Fibroblast of lung (primary cell): Measurements from ENCODE around the gene C16orf87. TPM values are rescaled to one million over a fixed set of nuclear protein-coding genes. Genes with fewer than 3 reads are reported as not detected.

ENCODE experiments used
- DNase-seq, 2 donors: peaks; one replicate each; pipeline versions ENCODE4 v3.0.0 to v3.0.0-alpha.2; 2010; ENCODE audit warnings: low read depth in 2 of 2
- H2AFZ ChIP-seq: 2 replicates; pipeline ENCODE4 v1.5.1; 2012; ENCODE audit warnings: low read length, control low read depth, inconsistent platforms
- H3K27ac ChIP-seq: 2 replicates; pipeline ENCODE4 v1.5.1; 2011; ENCODE audit warnings: low read length, control low read depth; ENCODE audit not compliant: insufficient read depth
- H3K27me3 ChIP-seq: 2 replicates; pipeline ENCODE4 v1.5.1; 2011; ENCODE audit warnings: mild to moderate bottlenecking, low read length; ENCODE audit not compliant: control insufficient read depth, insufficient read depth
- H3K36me3 ChIP-seq: 2 replicates; pipeline ENCODE4 v1.5.1; 2011; ENCODE audit warnings: low read length; ENCODE audit not compliant: control insufficient read depth, insufficient read depth
- H3K4me1 ChIP-seq: 2 replicates; pipeline ENCODE4 v1.5.1; 2011; ENCODE audit warnings: low read length; ENCODE audit not compliant: control insufficient read depth, insufficient read depth; ENCODE audit errors: extremely low read depth
- H3K4me2 ChIP-seq: 2 replicates; pipeline ENCODE4 v1.5.1; 2011; ENCODE audit warnings: low read length, control low read depth; ENCODE audit not compliant: insufficient read depth; ENCODE audit errors: extremely low read depth
- H3K4me3 ChIP-seq, 4 experiments: fragments of 200-600 bp in 1 of 4; sonication (generic) in 1 of 4; replicated peaks in 1 of 4; 2 replicates each; pipeline ENCODE4 v1.5.1; 2011 to 2016; ENCODE audit warnings: low read length in 4 of 4, low read depth in 3 of 4, mild to moderate bottlenecking in 3 of 4, control low read depth in 2 of 4, inconsistent platforms in 1 of 4, mixed read lengths in 1 of 4; ENCODE audit not compliant: insufficient read depth in 1 of 4; ENCODE audit errors: control extremely low read depth in 1 of 4
- H3K79me2 ChIP-seq: 2 replicates; pipeline ENCODE4 v1.5.1; 2012; ENCODE audit warnings: mild to moderate bottlenecking, low read length, inconsistent platforms; ENCODE audit not compliant: control insufficient read depth, insufficient read depth
- H3K9ac ChIP-seq: 2 replicates; pipeline ENCODE4 v1.5.1; 2011; ENCODE audit warnings: mild to moderate bottlenecking, low read length, control low read depth; ENCODE audit not compliant: insufficient read depth
- H3K9me3 ChIP-seq: 2 replicates; pipeline ENCODE4 v1.5.1; 2012; ENCODE audit warnings: low read depth, low read length; ENCODE audit not compliant: control insufficient read depth, insufficient read depth
- H4K20me1 ChIP-seq: 2 replicates; pipeline ENCODE4 v1.5.1; 2011; ENCODE audit warnings: low read length; ENCODE audit not compliant: control insufficient read depth, insufficient read depth; ENCODE audit errors: extremely low read depth
- EZH2 ChIP-seq: IDR thresholded peaks from 2 replicates; pipeline ENCODE4 v1.5.1; 2012; ENCODE audit warnings: low read length, control low read depth, mild to moderate bottlenecking; ENCODE audit errors: missing control alignments
- polyA plus RNA-seq, 2 donors: library from polyadenylated mRNA; depleted of rRNA in 1 of 2; stranded (reverse) in 1 of 2; unstranded in 1 of 2; fragments of >200 nt; gene quantifications; 2 replicates each; pipeline ENCODE4 v1.2.1, GENCODE V29; 2011 to 2012; ENCODE audit warnings: missing spikeins in 1 of 2
- total RNA-seq: library from RNA; depleted of rRNA; stranded (reverse); fragments of >200 nt; gene quantifications from 2 replicates; pipeline ENCODE4 v1.2.1, GENCODE V29; 2014
- TF ChIP-seq, protein P1 (sequence below), 2 donors: IDR thresholded peaks in 1 of 2; conservative IDR thresholded peaks in 1 of 2; 1 replicate in 1 of 2; 2 replicates in 1 of 2; pipeline ENCODE4 v1.5.1; 2011 to 2012; ENCODE audit warnings: low read length in 2 of 2, control low read depth in 1 of 2, inconsistent platforms in 1 of 2, low read depth in 1 of 2, mild to moderate bottlenecking in 1 of 2

C16orf87 gene
- total and polyA plus RNA-seq, 2 donors (not counting 1 experiment from before 2014, with no cell fraction given), result 11.6 to 12.1 TPM

DNA sequence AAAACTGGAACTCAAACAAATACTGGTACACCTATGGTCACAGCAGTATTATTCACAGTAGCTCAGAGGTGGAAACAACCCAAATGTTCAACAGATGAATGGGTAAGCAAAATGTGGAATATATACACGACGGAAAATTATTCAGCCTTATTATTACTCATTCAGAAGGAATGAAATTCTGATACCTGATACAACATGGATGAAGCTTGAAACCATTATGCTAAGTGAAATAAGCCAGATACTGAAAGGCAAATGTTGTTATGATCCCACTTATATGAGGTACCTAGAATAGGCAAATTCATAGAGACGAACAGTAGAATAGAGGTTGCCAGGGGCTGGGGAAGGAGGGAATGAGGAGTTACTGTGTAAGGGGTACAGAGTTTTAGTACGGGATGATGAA is 55.8 kb downstream of the C16orf87 start:
- Histone ChIP-seq H2AFZ (no peak overlapping the region), H3K4me2 (no peak overlapping the region), H4K20me1 (no peaks in the 10 kb centered on the region), H3K9ac (no peak overlapping the region), H3K9me3 (no peaks in the 10 kb centered on the region), H3K27me3 (no peaks in the 10 kb centered on the region), H3K79me2 (no peaks in the 10 kb centered on the region), H3K4me1 (no peaks in the 10 kb centered on the region), H3K36me3 (no peaks in the 10 kb centered on the region), H3K4me3 (no peak overlapping the region), H3K27ac (no peak overlapping the region)
- no peak for TF ChIP-seq EZH2
- TF ChIP-seq, protein P1, sequence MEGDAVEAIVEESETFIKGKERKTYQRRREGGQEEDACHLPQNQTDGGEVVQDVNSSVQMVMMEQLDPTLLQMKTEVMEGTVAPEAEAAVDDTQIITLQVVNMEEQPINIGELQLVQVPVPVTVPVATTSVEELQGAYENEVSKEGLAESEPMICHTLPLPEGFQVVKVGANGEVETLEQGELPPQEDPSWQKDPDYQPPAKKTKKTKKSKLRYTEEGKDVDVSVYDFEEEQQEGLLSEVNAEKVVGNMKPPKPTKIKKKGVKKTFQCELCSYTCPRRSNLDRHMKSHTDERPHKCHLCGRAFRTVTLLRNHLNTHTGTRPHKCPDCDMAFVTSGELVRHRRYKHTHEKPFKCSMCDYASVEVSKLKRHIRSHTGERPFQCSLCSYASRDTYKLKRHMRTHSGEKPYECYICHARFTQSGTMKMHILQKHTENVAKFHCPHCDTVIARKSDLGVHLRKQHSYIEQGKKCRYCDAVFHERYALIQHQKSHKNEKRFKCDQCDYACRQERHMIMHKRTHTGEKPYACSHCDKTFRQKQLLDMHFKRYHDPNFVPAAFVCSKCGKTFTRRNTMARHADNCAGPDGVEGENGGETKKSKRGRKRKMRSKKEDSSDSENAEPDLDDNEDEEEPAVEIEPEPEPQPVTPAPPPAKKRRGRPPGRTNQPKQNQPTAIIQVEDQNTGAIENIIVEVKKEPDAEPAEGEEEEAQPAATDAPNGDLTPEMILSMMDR (conservative IDR thresholded peaks at IDR 0.05 in 1 of 2, IDR thresholded peaks at IDR 0.05 in 1 of 2; ENCODE audit: low read depth in 1 of 2, low read length in 2 of 2), result no peak
- DNase-seq, result peak in 1 of 2 donors; percentile 16

DNA sequence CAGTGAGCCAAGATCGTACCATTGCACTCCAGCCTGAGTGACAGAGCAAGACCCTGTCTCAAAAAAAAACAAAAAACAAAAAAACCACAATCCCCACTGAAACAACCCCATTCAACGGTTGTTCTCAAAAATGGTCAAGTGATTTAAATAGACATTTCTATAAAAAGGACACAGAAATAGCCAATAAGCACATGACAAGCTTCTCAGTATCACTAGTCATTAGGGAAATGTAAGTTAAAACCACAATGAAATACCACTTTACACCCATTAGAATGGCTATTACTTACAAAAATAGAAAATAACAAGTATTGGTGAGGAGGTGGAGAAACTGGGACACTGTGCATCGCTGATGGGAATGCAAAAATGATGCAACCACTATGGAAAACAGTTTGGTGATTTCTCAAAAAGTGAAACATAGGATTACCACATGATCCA is 56.2 kb downstream of the C16orf87 start:
- no peak overlapping the region for H2AFZ ChIP-seq
- no peaks in the 10 kb centered on the region for H4K20me1 ChIP-seq
- no peak overlapping the region for H3K27ac ChIP-seq
- H3K4me3 ChIP-seq, result no peak overlapping the region
- H3K27me3 ChIP-seq, result no peaks in the 10 kb centered on the region
- H3K9me3 ChIP-seq, result no peaks in the 10 kb centered on the region
- H3K4me2 ChIP-seq, result no peak overlapping the region
- TF ChIP-seq, protein P1 (conservative IDR thresholded peaks at IDR 0.05 in 1 of 2, IDR thresholded peaks at IDR 0.05 in 1 of 2; ENCODE audit: low read depth in 1 of 2, low read length in 2 of 2), result no peak
- TF ChIP-seq EZH2, result no peak
- H3K36me3 ChIP-seq, result no peaks in the 10 kb centered on the region
- H3K4me1 ChIP-seq, result no peaks in the 10 kb centered on the region
- no peak overlapping the region for H3K9ac ChIP-seq
- DNase-seq, result no peak
- H3K79me2 ChIP-seq, result no peaks in the 10 kb centered on the region

DNA sequence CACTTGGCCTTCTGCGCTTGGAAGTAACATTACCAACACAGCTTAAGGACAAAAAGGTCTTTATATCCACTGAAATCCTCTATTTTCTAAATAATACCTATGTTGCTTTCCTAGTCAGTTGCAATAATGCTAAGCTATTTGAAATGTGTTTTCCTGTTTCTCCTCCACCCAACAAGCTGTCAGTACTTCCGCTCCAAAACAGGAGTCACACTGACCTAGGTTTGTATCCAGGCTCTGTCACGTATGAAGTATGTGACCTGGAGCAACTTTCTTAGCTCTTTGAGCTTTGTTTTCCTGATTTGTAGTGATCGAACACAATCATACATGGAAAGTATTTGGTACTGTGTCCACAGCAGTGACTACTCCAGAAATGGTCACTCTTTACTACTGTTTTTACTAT is 58.5 kb downstream of the C16orf87 start:
- no peaks in the 10 kb centered on the region for H3K4me1 ChIP-seq
- no peak overlapping the region for H3K4me3 ChIP-seq
- no peaks in the 10 kb centered on the region for H3K79me2 ChIP-seq
- no peaks in the 10 kb centered on the region for H4K20me1 ChIP-seq
- no peaks in the 10 kb centered on the region for H3K9me3 ChIP-seq
- H3K27ac ChIP-seq, result no peak overlapping the region
- H3K36me3 ChIP-seq, result no peaks in the 10 kb centered on the region
- H3K9ac ChIP-seq, result no peak overlapping the region
- no peak for DNase-seq
- H3K4me2 ChIP-seq, result no peak overlapping the region
- no peak overlapping the region for H2AFZ ChIP-seq
- TF ChIP-seq EZH2, result no peak
- TF ChIP-seq, protein P1 (conservative IDR thresholded peaks at IDR 0.05 in 1 of 2, IDR thresholded peaks at IDR 0.05 in 1 of 2; ENCODE audit: low read depth in 1 of 2, low read length in 2 of 2), result no peak
- H3K27me3 ChIP-seq, result no peaks in the 10 kb centered on the region
